NCI-H2227 (cell line): ENCODE data around the gene AGAP2.
A peak's percentile ranks its signal among the peaks of the same experiment; 100 is the strongest.
"Not testable (repeated sequence)": the region's sequence is repeated elsewhere in the genome, so short reads cannot be mapped to it uniquely, and the experiment has no call there.

Source experiments
- DNase-seq: peaks from one replicate; lab custom pipeline; 2025; ENCODE audit not compliant: unreplicated experiment; lab: John Stamatoyannopoulos, UW

AGAP2 gene

DNA sequence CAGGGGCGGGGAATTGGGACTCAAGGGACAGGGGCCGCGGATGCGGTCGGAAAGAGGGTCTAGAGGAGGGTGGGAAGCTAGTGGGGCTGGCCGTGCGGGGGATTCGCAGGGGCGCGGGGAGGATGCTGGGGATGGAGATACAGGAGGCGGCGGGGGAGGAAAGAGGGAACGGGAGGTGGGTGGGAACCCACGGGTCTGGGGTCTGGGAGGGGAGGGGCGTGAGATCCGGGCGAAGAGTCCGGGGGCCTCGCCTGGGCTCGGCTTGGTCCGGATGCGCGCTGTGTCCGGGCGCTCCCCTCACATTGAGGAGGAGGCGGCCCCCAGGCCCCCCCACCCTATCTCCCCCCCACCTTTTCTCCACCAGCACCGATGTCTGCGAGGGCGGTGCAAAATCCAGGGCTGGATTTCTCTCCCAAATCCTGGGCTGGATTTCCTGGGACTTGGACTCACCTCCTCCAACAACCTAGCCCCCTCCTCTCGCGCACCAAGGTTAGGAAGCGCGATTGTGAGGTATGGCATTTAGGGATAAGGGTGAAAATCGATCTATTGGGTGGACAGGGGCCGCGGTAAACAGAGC is at the start of gene AGAP2:
TSS of gene AGAP2 (minus strand) at position 82 of the 577 bp plus-strand sequence. CDS start 496 bp downstream, outside the sequence.
- DNase-seq, result peak; percentile 86

DNA sequence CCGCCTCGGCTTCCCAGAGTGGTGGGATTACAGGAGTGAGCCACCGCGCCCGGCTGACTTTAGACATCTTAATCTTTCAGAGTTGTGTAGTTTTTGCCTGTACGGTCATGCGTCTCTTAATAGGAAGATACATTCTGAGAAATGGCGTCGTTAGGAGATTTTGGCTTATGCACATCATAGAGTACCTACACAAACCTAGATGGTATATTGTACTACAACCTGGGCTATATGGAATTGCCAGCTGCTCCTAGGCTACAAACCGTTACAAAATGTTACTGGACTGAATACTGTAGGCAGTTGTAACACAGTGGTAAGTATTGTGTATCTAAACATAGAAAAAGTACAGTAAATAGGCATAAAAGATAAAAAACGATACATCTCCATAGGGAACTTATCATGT is 45.3 kb upstream of the AGAP2 start:
- no peak for DNase-seq

DNA sequence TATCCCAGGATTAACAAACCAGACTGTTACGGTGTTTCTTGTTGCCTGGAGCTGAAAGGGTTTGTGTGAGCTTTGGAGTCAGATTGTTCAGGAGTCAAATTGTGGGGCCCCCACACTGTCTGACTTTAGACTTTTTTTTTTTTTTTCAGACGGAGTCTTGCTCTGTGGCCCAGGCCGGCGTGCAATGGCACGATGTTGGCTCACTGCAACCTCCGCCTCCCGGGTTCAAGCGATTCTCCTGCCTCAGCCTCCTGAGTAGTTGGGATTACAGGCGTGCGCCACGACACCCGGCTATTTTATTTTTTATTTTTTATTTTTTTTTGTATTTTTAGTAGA is 44.9 kb upstream of the AGAP2 start:
- no peak for DNase-seq

DNA sequence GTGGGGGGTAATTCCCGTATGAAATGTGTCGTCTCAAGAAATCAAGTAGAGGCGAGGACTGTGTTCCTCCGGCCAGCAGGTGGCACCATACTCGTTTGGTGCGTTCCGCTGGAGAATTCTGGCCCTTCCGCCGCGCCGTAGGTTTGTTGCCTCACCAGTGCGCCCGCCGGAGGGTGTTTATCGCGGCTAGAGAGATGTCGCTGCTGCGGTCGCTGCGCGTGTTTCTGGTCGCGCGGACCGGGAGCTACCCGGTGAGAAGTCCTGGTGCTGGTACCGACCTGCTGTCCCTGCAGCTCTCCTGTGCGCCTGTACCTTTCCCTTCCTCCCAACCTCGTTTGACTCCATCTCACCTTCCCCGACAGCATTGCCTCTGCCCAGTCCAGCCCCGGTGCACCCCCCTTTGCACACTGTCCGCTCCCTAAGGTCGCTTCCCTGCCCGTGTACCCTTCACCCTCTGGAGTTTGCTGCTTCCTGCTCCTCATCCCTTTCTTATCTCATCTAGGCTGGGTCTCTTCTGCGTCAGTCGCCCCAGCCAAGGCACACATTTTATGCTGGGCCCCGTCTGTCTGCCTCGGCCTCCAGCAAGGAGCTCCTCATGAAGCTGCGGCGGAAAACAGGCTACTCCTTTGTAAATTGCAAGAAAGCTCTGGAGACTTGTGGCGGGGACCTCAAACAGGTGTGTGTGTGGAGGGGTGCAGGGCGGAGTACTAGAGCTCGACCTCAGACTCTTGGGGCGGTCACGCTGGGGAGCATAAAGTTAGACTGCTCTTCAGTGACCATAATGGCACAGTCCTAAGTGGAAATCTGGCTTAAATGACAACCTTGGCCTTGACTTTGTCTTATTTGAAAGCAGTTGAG is 44.3 kb upstream of the AGAP2 start, which contains the start of gene TSFM:
TSS of gene TSFM (plus strand) at position 180 of the 858 bp plus-strand sequence. CDS start at position 195, 15 bp downstream.
- peak; percentile 94 for DNase-seq

DNA sequence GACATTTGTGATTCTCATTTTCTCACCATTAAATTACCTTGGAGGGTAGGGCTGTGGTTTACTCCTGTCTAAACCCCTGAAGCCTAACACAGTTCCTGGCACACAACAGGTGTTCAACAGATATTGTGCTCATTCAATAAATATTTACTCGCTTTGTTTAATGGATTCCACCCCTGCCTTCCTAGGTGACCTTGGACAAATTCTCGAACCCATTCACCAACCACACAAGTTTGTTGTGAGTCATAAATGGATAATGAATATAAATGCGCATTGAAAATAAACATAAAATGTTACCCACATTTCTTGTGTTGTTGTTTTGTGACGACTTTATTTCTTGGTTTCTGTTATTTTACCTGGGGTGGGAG is 43.7 kb upstream of the AGAP2 start:
- DNase-seq, result no peak

DNA sequence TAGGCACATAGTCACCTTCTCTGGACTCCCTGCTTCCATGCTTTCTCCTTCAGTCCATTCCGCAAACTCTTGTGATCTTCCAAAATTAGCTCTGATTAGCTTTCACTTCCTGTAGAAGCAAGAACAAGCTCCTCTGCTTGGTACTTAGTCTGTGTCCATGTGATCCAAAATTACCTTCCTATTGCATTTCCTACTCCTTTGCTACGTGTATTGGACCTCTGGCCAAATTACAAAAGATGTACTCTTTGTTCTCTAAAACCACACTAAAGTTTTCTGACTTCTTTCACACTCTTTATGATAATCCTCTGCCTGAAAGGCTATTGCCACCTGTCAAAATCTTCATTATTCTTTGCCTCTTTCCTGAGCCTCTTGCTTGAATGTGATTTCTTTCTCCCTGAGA is 43.3 kb upstream of the AGAP2 start:
- DNase-seq, result no peak

DNA sequence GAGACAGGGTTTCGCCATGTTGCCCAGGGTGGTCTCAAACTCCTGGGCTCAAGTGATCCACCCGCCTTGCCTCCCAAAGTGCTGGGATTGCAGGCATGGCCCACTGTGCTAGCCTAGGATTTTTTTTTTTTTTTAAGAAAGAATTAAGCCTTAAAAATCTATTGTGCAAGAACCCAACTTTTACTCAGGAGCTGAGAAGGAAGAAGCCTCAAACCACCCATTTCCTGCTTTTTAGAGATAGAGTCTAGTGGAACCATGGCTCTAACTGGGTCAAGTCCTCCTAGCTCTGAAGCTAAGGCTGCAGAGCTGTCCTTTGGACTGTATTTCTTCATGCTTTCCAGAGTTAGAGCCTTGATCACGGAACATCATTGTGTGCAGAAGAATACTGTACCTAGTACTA is 42.7 kb upstream of the AGAP2 start:
- DNase-seq, result no peak

DNA sequence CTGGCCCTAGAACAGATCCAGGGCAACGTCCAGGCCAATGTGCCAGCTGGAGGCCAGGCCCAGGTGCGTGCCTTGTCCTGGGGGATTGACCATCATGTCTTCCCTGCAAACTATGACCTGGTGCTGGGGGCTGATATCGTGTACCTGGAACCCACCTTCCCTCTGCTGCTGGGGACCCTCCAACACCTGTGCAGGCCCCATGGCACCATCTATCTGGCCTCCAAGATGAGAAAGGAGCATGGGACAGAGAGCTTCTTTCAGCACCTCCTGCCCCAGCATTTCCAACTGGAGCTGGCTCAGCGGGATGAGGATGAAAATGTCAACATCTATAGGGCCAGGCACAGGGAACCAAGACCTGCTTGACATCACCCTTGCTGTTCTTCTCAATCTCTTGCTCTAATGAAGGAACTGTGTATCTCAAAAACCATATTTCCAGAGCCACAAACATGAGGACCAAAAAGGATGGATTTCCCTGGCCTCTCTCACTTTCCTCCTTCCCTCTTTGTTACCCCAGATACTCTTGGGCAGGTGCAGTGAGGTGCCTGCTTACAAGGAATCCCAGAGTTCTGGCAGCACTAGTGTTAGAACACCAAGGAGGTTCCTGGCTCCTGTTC is 41.8 kb upstream of the AGAP2 start:
- no peak for DNase-seq

DNA sequence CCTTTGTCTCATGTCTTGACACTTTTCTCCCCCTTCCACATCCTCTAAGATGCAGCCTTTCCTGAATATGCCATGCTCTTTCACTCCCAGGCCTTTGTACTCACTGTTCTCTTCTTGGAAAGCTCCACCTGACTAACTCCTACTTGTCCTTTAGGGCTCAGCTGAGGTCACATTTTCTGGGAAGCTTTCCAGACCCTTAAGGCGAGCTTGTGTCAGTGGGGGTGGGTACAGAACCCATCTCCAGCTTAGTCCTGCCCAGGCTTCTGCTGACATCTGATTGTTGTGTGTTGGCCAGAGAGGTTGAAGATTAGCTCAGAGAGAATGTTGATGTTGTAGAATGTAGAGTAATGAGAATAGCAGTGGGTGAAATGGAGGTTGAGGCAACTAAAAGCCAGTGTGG is 41.2 kb upstream of the AGAP2 start:
- DNase-seq, result no peak

DNA sequence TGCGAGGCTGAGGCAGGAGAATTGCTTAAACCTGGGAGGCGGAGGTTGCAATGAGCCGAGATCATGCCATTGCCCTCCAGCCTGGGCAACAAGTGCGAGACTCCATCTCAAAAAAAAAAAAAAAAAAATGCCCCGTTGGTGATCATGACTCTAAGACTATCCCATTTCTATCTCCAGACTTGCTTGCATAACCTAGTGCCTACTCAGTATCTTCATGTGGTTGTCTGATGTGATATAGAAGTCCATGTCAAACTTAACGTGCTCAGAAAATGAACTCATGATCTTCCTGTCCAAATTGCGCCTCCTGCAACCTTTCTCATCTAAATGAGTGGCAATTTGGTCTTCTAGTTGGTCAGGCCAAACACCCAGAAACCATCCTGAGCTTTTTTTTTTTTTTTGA is 39.4 kb upstream of the AGAP2 start:
- DNase-seq, result no peak

DNA sequence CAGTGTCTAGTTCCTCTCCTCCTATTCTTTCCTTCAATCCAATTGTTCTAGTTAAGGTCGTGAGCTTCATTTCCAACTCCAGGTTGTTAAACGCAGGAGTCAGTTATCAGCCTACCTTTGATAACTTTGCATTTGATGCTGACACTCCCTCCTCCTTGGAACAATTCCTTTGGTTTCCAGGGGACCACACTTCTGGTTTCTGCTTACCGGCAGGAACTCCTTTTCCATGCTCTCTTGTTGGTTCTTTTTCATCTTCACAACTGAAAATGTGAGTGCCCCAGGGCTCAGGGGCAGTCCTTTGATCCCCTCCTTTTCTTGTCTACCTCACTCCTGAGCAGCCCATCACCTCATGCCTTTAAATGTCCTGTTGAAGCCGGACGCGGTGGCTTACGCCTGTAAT is 38.8 kb upstream of the AGAP2 start:
- no peak for DNase-seq

DNA sequence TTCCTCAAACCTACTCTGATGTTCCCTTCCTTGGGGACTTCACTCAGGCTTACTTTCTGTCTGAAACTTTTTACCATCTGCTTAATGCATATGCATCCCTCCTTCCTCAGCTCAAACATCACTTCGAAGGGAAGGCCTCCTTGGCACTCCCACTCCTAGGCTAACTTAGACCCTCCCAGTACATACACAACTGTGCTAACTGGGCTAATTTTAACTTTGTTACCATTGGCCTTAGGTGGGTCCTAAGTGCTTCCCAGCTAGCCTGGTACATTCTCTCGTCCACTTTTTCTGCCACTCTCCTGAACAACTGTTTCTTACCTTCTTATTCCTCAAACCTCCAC is 37.7 kb upstream of the AGAP2 start:
- DNase-seq, result no peak

DNA sequence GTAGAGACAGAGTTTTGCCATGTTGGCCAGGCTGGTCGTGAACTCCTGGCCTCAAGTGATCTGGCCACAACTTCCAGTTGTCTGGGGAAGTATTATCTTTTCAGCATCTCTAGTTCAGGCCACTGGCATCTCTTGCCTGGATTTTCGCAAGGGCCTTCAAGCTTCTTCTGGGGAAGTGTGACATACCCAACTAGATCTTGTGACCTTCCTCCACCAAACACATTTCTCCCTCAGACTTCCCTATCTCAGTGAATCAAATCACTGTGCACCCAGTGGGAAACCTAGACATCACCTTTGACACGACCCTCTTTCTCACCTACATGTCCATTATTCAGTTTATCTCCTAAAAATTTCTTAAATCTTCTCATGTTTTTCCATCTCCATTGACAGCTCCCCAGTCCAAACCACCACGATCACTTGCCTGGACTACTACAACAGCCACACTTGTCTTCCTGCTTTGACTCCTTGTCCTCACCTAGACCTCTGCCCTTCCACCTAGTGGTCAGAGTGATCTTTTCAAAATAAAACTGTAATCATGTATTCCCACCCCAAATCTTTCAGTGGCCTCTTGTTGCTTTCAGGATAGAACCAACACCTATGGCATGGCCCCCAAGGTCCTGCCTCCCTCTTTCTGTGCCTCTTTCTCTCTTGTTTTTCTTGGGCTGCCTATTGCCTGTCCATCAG is 37.2 kb upstream of the AGAP2 start:
- no peak for DNase-seq

DNA sequence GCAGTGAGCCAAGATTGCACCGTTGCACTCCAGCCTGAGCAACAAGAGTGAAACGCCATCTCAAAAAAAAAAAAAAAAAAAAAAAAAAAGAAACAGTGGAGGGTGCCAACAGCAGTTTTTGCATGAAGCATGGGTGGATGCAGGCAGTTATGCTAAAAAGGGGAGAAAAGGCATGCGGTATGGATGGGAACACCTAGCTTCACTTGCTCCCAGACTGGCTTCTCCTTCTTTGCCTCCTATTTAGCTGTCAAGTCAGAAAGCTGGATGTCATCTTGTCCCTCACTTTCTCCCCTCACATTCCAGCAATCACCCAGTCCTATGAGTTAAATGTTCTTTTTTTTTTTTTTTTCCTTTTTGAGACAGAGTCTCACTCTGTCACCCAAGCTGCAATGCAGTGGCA is 36.5 kb upstream of the AGAP2 start:
- no peak for DNase-seq

DNA sequence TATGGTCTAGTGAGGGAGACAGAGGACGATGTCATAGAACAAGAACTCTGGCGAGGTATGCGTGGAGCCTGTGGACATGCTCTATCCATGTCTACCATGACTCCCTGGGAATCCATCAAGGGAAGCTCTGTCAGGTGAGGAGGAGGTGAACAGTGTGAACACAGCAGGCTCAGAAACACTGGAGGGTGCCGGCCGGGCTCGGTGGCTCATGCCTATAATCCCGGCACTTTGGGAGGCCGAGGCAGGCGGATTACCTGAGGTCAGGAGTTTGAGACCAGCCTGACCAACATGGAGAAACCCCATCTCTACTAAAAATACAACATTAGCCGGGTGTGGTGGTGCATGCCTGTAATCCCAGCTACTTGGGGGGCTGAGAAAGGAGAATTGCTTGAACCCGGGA is 36.1 kb upstream of the AGAP2 start:
- not testable (repeated sequence) for DNase-seq

DNA sequence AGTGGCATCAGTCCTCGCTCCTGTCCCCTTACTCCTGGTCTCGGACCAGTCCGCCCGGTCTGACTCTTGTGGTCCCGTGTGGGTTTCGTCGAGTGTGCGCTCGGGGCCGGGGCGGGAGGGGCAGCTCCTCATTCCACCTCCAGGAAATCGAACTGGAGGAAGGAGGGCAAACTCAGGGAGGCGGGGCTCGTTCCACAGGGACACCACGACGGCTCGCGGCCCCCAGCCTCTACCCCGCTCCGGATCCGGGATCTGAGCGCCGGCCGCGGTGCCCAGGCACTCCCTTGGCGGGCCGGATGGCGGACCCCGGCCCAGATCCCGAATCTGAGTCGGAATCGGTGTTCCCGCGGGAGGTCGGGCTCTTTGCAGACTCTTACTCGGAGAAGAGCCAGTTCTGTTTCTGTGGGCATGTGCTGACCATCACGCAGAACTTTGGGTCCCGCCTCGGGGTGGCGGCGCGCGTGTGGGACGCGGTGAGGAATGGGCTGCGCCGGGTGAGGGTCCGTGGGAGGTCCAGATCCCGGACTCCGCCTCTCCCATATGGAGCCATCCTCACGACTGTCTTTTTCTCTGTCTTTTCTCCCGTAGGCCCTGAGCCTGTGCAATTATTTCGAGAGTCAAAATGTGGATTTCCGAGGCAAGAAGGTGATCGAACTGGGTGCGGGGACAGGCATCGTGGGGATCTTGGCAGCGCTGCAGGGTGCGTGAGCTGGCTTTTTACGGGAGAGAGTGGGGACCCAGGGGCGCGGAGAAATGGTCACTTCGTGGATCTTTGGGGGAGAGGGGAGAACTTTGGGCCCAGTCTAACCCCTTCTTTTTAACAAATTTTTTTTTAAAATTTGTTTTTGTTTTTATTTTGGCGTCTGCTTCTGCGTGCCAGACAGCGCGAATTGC is 34.1 kb upstream of the AGAP2 start, which contains the start of gene EEF1AKMT3:
TSS of gene EEF1AKMT3 (plus strand) at position 186 of the 894 bp plus-strand sequence. CDS start at position 297, 111 bp downstream.
- peak; percentile 64 for DNase-seq

DNA sequence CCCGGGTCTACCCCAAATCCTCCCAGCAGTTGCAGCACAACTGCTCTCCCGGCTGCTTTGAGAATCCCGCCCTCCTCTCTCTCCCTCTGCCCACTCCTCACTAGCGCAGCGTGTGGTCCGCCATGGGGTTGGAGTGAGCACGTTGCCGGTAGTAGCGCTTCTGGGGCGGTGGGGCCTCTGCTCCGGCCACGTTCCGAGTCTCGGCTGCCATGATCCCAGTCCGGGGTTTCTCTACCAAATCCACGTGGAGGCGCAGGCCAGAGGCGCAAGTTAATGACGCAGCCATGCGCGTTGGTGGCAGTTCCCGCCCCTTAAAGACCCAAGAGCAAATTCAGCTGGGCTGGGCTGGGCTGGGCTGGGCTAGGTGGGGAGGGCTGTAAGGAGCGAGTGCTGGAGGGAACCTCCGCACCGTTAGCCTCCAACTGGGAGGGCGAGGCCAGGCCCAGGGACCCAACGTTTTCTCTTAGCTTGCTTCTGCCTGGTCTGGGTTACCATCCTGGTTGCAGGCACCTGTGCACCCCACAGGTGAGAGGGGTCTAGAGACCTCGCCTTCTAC is 33.4 kb upstream of the AGAP2 start, which contains the start of gene METTL1:
TSS of gene METTL1 (minus strand) at position 233 of the 556 bp plus-strand sequence. CDS start at position 211, 22 bp downstream.
- peak; percentile 94 for DNase-seq

DNA sequence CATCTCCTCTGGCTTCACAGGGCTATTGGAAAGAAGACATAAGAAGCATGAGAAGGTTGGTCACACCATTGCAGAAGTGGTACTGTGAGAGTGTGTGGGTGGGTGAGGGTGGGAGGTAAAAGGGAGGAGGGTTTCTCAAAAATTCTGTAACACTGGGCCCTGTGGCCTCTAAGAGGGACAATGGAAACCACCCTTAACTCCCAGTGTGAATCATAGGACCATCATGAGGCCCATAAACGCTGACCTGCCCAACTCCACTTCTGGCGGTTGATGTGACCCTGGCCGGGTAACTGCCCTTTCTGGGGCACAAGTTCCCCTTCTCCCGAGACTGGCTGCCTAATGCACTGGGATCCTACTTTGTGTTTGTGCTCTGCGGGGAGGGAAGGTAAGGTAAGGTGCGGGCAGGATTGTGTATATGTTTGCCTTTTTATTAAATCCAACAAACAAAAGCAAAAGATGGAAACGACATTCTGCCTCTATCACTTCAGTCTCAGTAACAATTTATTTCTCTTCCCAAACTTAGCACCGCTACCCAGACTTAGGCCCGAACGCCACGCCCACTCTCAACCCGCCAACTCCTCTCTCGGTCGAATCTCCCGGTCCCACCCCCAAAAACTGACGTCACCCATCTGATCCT is 32.8 kb upstream of the AGAP2 start:
- peak; percentile 88 for DNase-seq

DNA sequence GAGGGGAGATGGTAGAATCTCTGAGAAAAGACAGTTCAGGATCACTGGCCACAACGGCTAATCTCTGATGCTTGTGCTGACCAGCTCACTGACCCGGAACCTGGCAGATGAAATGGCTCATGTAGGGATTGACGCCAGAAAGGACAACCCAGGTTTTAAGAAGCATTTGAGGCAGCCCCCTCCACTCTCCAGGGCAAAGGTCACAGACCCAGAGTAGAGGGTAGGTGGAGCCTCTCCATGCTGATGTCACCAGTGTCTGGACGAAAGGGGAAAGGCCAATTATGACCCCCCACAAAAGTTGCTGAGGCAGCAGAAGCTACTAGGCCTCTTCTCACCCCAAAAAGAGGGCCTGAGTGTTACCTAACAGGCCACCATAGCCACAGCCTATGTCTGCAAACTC is 32.2 kb upstream of the AGAP2 start:
- DNase-seq, result no peak

DNA sequence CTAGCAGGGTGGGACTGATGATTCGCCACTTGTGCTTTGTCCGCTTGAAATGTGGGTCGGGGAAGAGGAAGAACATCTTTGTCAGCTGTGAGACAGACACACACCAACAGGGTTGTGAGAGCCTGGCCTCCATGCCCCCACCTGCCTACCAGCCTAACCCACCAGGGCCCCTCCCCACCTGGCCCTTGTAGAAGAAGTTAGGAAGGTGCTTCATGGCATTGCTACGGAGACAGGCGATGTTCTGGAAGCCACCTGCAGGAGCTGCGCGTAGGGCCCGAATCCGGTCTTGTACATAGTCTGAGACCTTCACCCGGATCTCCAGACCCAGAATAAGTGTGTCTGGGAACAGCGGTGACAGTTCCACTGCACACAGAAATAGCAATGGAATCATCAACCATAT is 31.1 kb upstream of the AGAP2 start:
- DNase-seq, result no peak
